Pancreas (tissue), 10 donors: ENCODE results near the gene RNF175. TPM values are rescaled to one million over a fixed set of nuclear protein-coding genes. Genes with fewer than 3 reads are reported as not detected.
A peak's percentile ranks its signal among the peaks of the same experiment; 100 is the strongest.

Experiments
- ATAC-seq, 4 donors: fragments of 200-7000 bp; cut with Tn5 transposase; one replicate each; pipeline versions ENCODE4 v1.8.0 to v1.9.1; 2020; ENCODE audit warnings: mild to moderate bottlenecking in 4 of 4, moderate library complexity in 4 of 4
- DNase-seq, 6 donors: peaks; one replicate each; pipeline ENCODE4 v3.0.0-alpha.2; 2020
- FAIRE-seq: peaks from 2 replicates; lab custom pipeline; 2012; peaks lifted over from hg19 to GRCh38; lab: Jason Lieb, UNC
- H3K27ac ChIP-seq, 4 donors: fragments of 200-600 bp; sonication (generic); 1 replicate in 3 of 4; 2 replicates in 1 of 4; pipeline versions ENCODE4 v1.5.0 to v1.8.0; 2020
- H3K27me3 ChIP-seq, 4 donors: fragments of 200-600 bp; one replicate each; pipeline ENCODE4 v1.8.0; 2021
- H3K36me3 ChIP-seq, 3 donors: fragments of 200-600 bp; sonication (generic) in 1 of 3; one replicate each; pipeline versions ENCODE4 v1.5.0 to v1.8.0; 2020 to 2021
- H3K4me1 ChIP-seq, 3 donors: fragments of 200-600 bp; one replicate each; pipeline ENCODE4 v1.8.0; 2021
- H3K4me3 ChIP-seq, 4 donors: fragments of 200-600 bp; sonication (generic) in 2 of 4; one replicate each; pipeline versions ENCODE4 v1.5.0 to v1.8.0; 2020 to 2021
- H3K9me3 ChIP-seq, 4 donors: fragments of 200-600 bp; one replicate each; pipeline ENCODE4 v1.8.0; 2021
- CTCF ChIP-seq, 4 donors: fragments of 200-600 bp; sonication (generic) in 3 of 4; IDR thresholded peaks; one replicate each; pipeline versions ENCODE4 v1.5.0 to v1.8.0; 2021; ENCODE audit warnings: antibody characterized with exemption in 4 of 4
- WGBS, 2 donors: extraction: QIAGEN DNeasy Blood & Tissue Kit; methylation state at CpG; one replicate each; pipeline ENCODE4 v1.1.7; 2013; 5-methylcytosine and 5-hydroxymethylcytosine counted together
- intact Hi-C, 3 donors: fragments of 100-400 bp; cut with DNase I; formaldehyde crosslinking; loops; one replicate each; pipeline versions ENCODE4 v1.11.1 to v1.14.2; 2022
- polyA plus RNA-seq, 2 donors: library from polyadenylated mRNA; stranded (reverse); fragments of 200-250 nt; gene quantifications; one replicate each; pipeline ENCODE4 v1.2.3, GENCODE V29; 2013
- total RNA-seq, 6 donors: library from RNA; stranded (reverse); fragmentation: NEBNext Ultra II Directional in 4 of 6; extraction: Animal tissue kit (Norgen Biotek cat#: 25700) in 4 of 6; gene quantifications; one replicate each; pipeline versions ENCODE4 v1.2.1 to v1.2.4, GENCODE V29; 2021 to 2023
- donor health status: healthy with polysubstance abuse.
- donor health status: DM: no; HTN: no; CAD: no; lungs with moderate emphysema.
- donor health status: DM: no; HTN: no; CAD: no.
- donor health status: control.
- donor health status: control.
- donor health status: Bipolar disorder and iron deficiency.
- donor health status: DM: yes; HTN: yes; CAD: no.
- donor health status: DM: no; HTN: no; CAD: no.
- donor health status: DM: no; HTN: no; CAD: no.
- donor health status: DM: yes; HTN: yes; CAD: no.

Gene RNF175
- total and polyA plus RNA-seq, 8 donors, result 0.12 TPM; not detected in 7

GRCh38 chr4:153787061-153787560 is 27.3 kb upstream of the RNF175 start:
- Histone ChIP-seq H3K9me3 (no peaks in the 10 kb centered on the region), H3K4me1 (peaks cover 0 to 12% (median 5%) of the 10 kb centered on the region in 3 donors), H3K27me3 (peaks cover 0 to 43% (median 10%) of the 10 kb centered on the region in 4 donors), H3K36me3 (no peaks in the 10 kb centered on the region), H3K27ac (no peak overlapping the region), H3K4me3 (no peak overlapping the region)
- WGBS, 2 donors, result 62 to 65% methylated on average over 1 of the region's 1 CpG
- TF ChIP-seq CTCF (IDR thresholded peaks at IDR 0.05), result no peak
- DNase-seq (no peak), ATAC-seq (no peak), FAIRE-seq (no peak)
- intact Hi-C loops, result loop anchor here in 2 of 3 donors (10.0 kb wide), 2 partner anchors 518 to 538 kb away; no protein-coding TSS in a partner anchor

DNA sequence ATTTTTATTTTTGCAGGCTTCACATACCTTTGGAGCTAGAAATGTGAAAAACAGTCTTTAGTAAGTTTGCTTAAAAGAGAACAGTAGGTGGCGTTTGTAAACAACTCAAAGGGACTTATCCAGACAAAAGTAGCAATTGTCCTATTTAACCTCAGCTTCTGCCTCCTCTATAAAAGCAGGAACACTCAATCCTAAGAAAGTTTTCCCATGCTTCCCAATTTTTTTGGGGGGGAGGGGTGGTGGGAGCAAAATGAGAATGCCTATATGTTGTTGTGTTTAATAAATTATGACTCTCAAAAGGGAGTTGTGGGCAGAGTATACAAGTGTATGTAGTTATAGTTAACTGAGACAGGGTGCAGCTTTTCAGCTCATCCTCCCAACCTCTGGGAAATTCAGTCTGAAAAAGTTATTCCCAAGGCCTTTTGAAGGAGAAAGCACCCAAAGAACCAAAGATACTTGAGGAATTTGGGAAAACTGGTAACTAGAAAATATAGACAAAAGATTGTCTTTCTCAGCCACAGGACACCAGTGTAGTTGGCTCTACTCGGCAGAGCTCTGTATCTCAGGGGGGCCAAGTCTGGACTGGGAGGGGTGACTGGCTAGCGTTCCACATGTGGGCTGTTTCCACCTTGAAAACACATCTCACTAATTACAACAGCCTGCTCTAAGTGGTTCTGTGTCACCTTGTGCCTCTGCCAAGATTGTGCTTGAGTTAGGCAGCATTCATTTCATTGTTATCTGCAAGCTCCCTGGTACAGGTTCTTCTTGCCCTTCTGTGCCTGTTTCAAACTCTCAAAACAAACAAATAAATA is 26.3 kb upstream of the RNF175 start:
- no peak for DNase-seq
- peak in 3 of 4 donors; percentile 29 to 57 (median 54) for ATAC-seq
- Histone ChIP-seq H3K9me3 (no peaks in the 10 kb centered on the region), H3K4me3 (no peak overlapping the region), H3K27me3 (peaks cover 0 to 33% (median 5%) of the 10 kb centered on the region in 4 donors), H3K4me1 (peaks cover 0 to 5% (median 3%) of the 10 kb centered on the region in 3 donors), H3K36me3 (no peaks in the 10 kb centered on the region), H3K27ac (no peak overlapping the region)
- no peak for FAIRE-seq
- intact Hi-C loops, result loop anchor here in 2 of 3 donors (10.0 kb wide), 2 partner anchors 519 to 539 kb away; no protein-coding TSS in a partner anchor
- TF ChIP-seq CTCF (IDR thresholded peaks at IDR 0.05), result no peak
- WGBS, 2 donors, result 17 to 21% methylated on average over 3 of the region's 3 CpGs

DNA sequence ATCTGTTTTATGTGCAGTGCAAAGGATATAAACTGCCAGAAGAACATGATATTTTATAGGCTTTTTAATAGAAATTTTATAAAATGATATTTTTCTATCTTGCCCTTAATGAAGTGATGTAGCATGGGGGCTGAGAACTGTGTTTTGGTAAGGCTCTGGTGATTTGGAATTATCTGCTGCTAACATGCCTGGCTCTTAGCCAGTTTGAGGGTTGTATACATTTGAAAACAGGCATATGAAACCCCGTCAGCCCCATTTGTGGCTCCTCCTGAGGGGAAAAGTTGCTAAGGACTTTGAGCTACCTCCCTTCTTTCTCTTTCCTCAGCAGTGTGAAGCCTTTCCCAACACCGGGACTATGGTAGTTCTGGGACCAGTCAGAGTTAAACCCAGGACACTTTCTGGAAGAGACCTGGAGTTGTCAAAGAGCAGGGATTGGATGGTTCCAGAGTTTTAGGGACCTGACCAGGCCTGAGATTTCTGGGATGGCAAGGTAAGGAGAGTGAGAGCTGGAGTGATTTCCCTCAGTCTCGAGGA is 24.4 kb upstream of the RNF175 start:
- Histone ChIP-seq H3K36me3 (no peaks in the 10 kb centered on the region), H3K27ac (no peak overlapping the region), H3K9me3 (no peaks in the 10 kb centered on the region), H3K27me3 (peaks cover 0 to 19% (median 0%) of the 10 kb centered on the region in 4 donors), H3K4me1 (peaks cover 0 to 5% (median 3%) of the 10 kb centered on the region in 3 donors), H3K4me3 (no peak overlapping the region)
- DNase-seq (no peak), FAIRE-seq (no peak), ATAC-seq (no peak)
- WGBS, 2 donors, result 67 to 69% methylated on average over 3 of the region's 3 CpGs
- TF ChIP-seq CTCF (IDR thresholded peaks at IDR 0.05), result no peak
- intact Hi-C loops, result loop anchor here in 2 of 3 donors (10.0 kb wide), 2 partner anchors 521 to 541 kb away; no protein-coding TSS in a partner anchor

GRCh38 chr4:153782581-153782980 is 22.8 kb upstream of the RNF175 start:
- peaks cover 0 to 8% (median 0%) of the 10 kb centered on the region in 4 donors for H3K27me3 ChIP-seq
- TF ChIP-seq CTCF (IDR thresholded peaks at IDR 0.05), result no peak
- H3K4me1 ChIP-seq, result no peaks in the 10 kb centered on the region
- FAIRE-seq (no peak), ATAC-seq (no peak), DNase-seq (no peak)
- no peaks in the 10 kb centered on the region for H3K36me3 ChIP-seq
- WGBS, 2 donors, result 95% methylated on average over 1 of the region's 1 CpG
- H3K27ac ChIP-seq, result no peak overlapping the region
- intact Hi-C loops, result loop anchor here in 2 of 3 donors (10.0 kb wide), 2 partner anchors 522 to 542 kb away; no protein-coding TSS in a partner anchor
- no peak overlapping the region for H3K4me3 ChIP-seq
- H3K9me3 ChIP-seq, result no peaks in the 10 kb centered on the region
